ENCODE results near the gene EEF1A2. TPM values are rescaled to one million over a fixed set of nuclear protein-coding genes. Genes with fewer than 3 reads are reported as not detected.
A peak's percentile ranks its signal among the peaks of the same experiment; 100 is the strongest.
"Not testable (repeated sequence)": the region's sequence is repeated elsewhere in the genome, so short reads cannot be mapped to it uniquely, and the experiment has no call there.

EEF1A2 gene
- polyA plus RNA-seq, 4 donors = 0.97 to 2.5 (median 2.0) TPM

- DNase-seq (ENCODE audit: low read depth in 4 of 4, low spot score in 3 of 4) = no peak
Observed at GRCh38 chr20:63521602-63522001, 22.7 kb upstream of the EEF1A2 start.

- peak in 2 of 4 donors; percentile 54 to 66 for DNase-seq (ENCODE audit: low read depth in 4 of 4, low spot score in 3 of 4)
Observed at GRCh38 chr20:63520934-63521601, 22.2 kb upstream of the EEF1A2 start.

GRCh38 chr20:63520504-63520933 lies 21.6 kb upstream of the EEF1A2 start, which contains the start of gene PPDPF:
TSS of gene PPDPF (plus strand) at chr20:63520765. CDS start at chr20:63521309, 544 bp downstream.
- DNase-seq (ENCODE audit: low read depth in 4 of 4, low spot score in 3 of 4) = peak; percentile 64 to 83 (median 78)

- peak in 1 of 4 donors; percentile 44 for DNase-seq (ENCODE audit: low read depth in 4 of 4, low spot score in 3 of 4)
Observed at GRCh38 chr20:63519668-63520503, 21.0 kb upstream of the EEF1A2 start.

GRCh38 chr20:63518946-63519667 lies 20.2 kb upstream of the EEF1A2 start:
- DNase-seq (ENCODE audit: low read depth in 4 of 4, low spot score in 3 of 4) = no peak

GRCh38 chr20:63518351-63518861 lies 19.5 kb upstream of the EEF1A2 start:
- no peak for DNase-seq (ENCODE audit: low read depth in 4 of 4, low spot score in 3 of 4)

GRCh38 chr20:63517376-63518309 lies 18.8 kb upstream of the EEF1A2 start:
- no peak for DNase-seq (ENCODE audit: low read depth in 4 of 4, low spot score in 3 of 4)

- not testable (repeated sequence) for DNase-seq (ENCODE audit: low read depth in 4 of 4, low spot score in 3 of 4)
Observed at GRCh38 chr20:63514520-63514919, 15.6 kb upstream of the EEF1A2 start.

GRCh38 chr20:63513207-63513606 lies 14.3 kb upstream of the EEF1A2 start:
- no peak for DNase-seq (ENCODE audit: low read depth in 4 of 4, low spot score in 3 of 4)

GRCh38 chr20:63509088-63509564 lies 10.2 kb upstream of the EEF1A2 start:
- no peak for DNase-seq (ENCODE audit: low read depth in 4 of 4, low spot score in 3 of 4)

- DNase-seq (ENCODE audit: low read depth in 4 of 4, low spot score in 3 of 4) = no peak
Observed at GRCh38 chr20:63508072-63508768, 9.3 kb upstream of the EEF1A2 start.

- DNase-seq (ENCODE audit: low read depth in 4 of 4, low spot score in 3 of 4) = no peak
Observed at GRCh38 chr20:63507083-63507743, 8.3 kb upstream of the EEF1A2 start.

GRCh38 chr20:63505723-63506122 lies 6.8 kb upstream of the EEF1A2 start:
- DNase-seq (ENCODE audit: low read depth in 4 of 4, low spot score in 3 of 4) = no peak

- DNase-seq (ENCODE audit: low read depth in 4 of 4, low spot score in 3 of 4) = no peak
Observed at GRCh38 chr20:63505281-63505680, 6.4 kb upstream of the EEF1A2 start.

- no peak for DNase-seq (ENCODE audit: low read depth in 4 of 4, low spot score in 3 of 4)
Observed at GRCh38 chr20:63504642-63505041, 5.8 kb upstream of the EEF1A2 start.

GRCh38 chr20:63503524-63503923 lies 4.6 kb upstream of the EEF1A2 start:
- no peak for DNase-seq (ENCODE audit: low read depth in 4 of 4, low spot score in 3 of 4)

- DNase-seq (ENCODE audit: low read depth in 4 of 4, low spot score in 3 of 4) = no peak
Observed at GRCh38 chr20:63502671-63503172, 3.8 kb upstream of the EEF1A2 start.

Measured in left renal pelvis (tissue), 4 donors.